ENCODE data around the gene DNER. TPM values are rescaled to one million over a fixed set of nuclear protein-coding genes. Genes with fewer than 3 reads are reported as not detected.

The DNER gene
- polyA plus RNA-seq, 1 of the 3 experiments (the other 2 are of a cell fraction), result 1.4 TPM

GRCh38 chr2:229376866-229377265, 337.5 kb downstream of the DNER start:
- H3K9me2 ChIP-seq, result no peaks in the 10 kb centered on the region
- H3K4me3 ChIP-seq (ENCODE audit: low read depth in 2 of 2, low read length in 1 of 2), result no peak overlapping the region
- H3K4me2 ChIP-seq, result no peak overlapping the region
- H3F3A ChIP-seq (replicated peaks; ENCODE audit: insufficient read depth), result no peaks in the 10 kb centered on the region
- no peaks in the 10 kb centered on the region for H3K9me3 ChIP-seq
- ChIA-PET POLR2A (no interaction called here), CTCF (no interaction called here)
- no peaks in the 10 kb centered on the region for H3K4me1 ChIP-seq (ENCODE audit: control insufficient read depth in 1 of 2, insufficient read depth in 2 of 2, low read depth in 1 of 2, low read length in 1 of 2)
- 25% methylated on average over 1 of the region's 1 CpG for WGBS (ENCODE audit: low lambda C conversion rate)
- no peaks in the 10 kb centered on the region for H3K27me3 ChIP-seq (ENCODE audit: insufficient read depth)
- H3K9ac ChIP-seq, result no peak overlapping the region
- no peak overlapping the region for H3K27ac ChIP-seq (ENCODE audit: low read depth in 2 of 2, low read length in 1 of 2)
- H3K36me3 ChIP-seq (replicated peaks in 1 of 2; ENCODE audit: control insufficient read depth in 1 of 2, insufficient read depth in 2 of 2, low read length in 1 of 2), result no peaks in the 10 kb centered on the region
- H2AFZ ChIP-seq (ENCODE audit: low read depth), result no peak overlapping the region
- no peaks in the 10 kb centered on the region for H3K79me2 ChIP-seq (ENCODE audit: insufficient read depth)
- TF ChIP-seq TEAD4 (IDR thresholded peaks at IDR 0.05; ENCODE audit: borderline replicate concordance, insufficient read depth) (no peak), EP300 (IDR thresholded peaks at IDR 0.05; ENCODE audit: borderline replicate concordance in 1 of 2, low read depth in 1 of 2, low read length in 1 of 2) (no peak), MXI1 (IDR thresholded peaks at IDR 0.05; ENCODE audit: low read depth, low read length) (no peak), POLR2AphosphoS5 (IDR thresholded peaks at IDR 0.05; ENCODE audit: low read depth, low read length) (no peak), REST (IDR thresholded peaks at IDR 0.05; ENCODE audit: low read depth, low read length) (no peak), FOSL2 (IDR thresholded peaks at IDR 0.05; ENCODE audit: borderline replicate concordance, low read depth) (no peak), CTCF (IDR thresholded peaks at IDR 0.05) (no peak), FOXM1 (IDR thresholded peaks at IDR 0.05; ENCODE audit: low read depth) (no peak), TCF12 (IDR thresholded peaks at IDR 0.05) (no peak), MEF2A (IDR thresholded peaks at IDR 0.05; ENCODE audit: borderline replicate concordance, low read depth) (no peak), FOXJ3 (CRISPR knock-in tag; IDR thresholded peaks at IDR 0.05) (no peak), CHD2 (IDR thresholded peaks at IDR 0.05; ENCODE audit: low read length, partially characterized antibody) (no peak), GATA2 (CRISPR knock-in tag; IDR thresholded peaks at IDR 0.05) (no peak), RFX5 (IDR thresholded peaks at IDR 0.05; ENCODE audit: low read length) (no peak), RAD21 (IDR thresholded peaks at IDR 0.05; ENCODE audit: low read length) (no peak), JUND (IDR thresholded peaks at IDR 0.05) (no peak), MAX (IDR thresholded peaks at IDR 0.05; ENCODE audit: low read depth) (no peak), RXRA (IDR thresholded peaks at IDR 0.05; ENCODE audit: borderline replicate concordance, low read depth) (no peak), TAF1 (IDR thresholded peaks at IDR 0.05; ENCODE audit: borderline replicate concordance, low read depth, low read length) (no peak)
- no peak for DNase-seq
- no peaks in the 10 kb centered on the region for H4K20me1 ChIP-seq (ENCODE audit: insufficient read depth)
